GM19463 (cell line): ENCODE results near the gene ANKH.
"Not testable (repeated sequence)": the region's sequence is repeated elsewhere in the genome, so short reads cannot be mapped to it uniquely, and the experiment has no call there.

Experiments
- ATAC-seq: cut with Tn5 transposase; IDR thresholded peaks from one replicate; pipeline ENCODE4 v1.9.1; 2021; ENCODE audit warnings: mild to moderate bottlenecking, moderate library complexity; ENCODE audit not compliant: unreplicated experiment

The ANKH gene

DNA sequence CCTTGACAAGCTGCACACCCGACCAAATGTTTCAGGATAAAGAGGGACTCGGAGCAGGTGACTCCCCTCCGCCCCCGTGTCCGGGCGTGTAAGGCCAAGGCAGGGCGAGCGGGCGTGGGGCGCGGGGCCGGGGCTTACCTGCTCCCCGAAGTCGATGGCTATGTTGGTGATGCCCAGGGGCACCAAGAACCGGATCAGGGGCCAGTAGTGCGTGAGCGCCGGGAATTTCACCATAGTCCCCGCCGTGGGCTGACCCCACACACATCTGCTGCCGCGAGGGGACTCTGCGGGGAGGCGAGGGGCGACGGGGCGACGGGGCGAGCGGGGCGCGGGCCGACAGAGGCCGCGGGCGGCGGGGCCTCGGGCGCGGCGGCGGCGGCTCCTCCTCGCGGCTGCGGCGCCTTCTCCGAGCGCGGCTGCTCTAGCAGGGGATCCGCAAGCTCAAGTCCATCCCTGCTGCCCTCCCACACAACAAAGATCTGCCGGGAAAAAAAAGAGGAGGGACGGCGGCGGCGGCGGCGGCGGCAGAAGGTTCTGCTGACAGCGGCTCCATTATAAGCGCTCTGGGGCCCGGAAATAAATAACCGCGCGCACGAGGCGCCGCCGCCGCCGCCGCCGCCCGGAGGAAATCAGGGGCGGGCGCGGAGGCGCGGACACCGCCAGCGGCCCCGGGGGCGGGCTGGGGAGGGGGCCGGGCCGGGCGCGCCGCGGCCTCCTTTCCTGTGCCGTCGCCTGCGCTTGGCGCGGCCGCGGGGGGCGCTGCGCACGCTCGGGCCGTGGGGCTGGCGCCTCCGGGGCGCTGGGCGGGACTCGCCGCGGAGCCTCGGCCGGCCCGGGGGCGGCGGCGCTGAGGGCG is at the start of gene ANKH:
TSS of gene ANKH (minus strand) at position 565 of the 856 bp plus-strand sequence. CDS start at position 234, 331 bp downstream.
- ATAC-seq: peak; percentile 90

DNA sequence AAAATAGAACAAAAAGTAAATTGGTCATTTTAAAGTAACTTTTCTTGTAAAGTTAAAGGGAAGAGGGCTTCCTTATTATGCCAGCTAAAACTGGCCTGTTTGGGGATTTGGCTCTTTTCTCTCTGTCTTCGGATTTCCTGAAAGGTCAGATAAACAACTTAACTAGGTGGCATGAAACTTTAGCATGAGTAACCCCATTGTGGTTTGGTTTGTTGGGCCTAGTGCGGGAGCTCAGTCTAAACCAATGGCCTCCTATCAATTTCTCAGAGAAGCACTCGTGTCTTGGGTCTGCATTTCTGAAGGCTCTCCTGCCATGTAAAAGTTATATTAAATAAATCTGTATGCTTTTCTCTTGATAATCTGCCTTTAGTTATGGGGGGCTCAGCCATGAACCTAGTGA is 48.5 kb upstream of the ANKH start:
- ATAC-seq: no peak

DNA sequence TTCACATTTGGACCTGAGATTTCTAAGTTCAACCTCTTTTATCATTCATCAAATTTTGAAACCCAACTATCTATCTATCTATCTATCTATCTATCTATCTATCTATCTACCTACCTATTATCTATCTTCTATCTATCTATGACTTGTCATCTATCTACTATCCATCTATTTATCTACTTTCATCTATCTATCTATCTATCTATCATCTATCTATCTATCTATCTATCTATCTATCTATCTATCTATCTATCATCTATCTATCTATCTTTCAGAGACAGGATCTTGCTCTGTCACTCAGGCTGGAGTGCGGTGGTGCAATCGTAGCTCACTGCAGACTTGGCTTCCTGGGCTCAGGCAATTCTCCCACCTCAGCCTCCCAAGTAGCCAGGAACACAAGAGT is 47.5 kb upstream of the ANKH start:
- not testable (repeated sequence) for ATAC-seq

DNA sequence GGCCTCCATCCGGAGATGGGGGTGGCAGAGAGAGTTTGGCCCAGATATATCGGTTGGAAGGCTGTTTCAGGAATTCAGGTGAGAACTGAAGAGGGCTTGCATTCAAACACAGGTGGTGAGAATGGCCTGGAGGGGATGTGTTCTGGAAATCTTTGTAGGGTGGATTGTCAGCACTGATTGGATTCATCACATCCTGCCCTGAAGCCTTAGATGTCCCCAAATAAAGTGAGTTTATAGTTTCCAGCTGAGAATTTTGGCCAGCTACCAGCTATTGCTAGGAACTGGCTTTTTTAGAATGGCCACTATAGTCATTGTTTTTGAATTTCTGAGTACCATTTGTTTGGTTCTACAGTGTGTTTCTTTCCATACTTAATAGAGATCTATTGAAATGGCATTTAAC is 46.1 kb upstream of the ANKH start:
- ATAC-seq: no peak

- ATAC-seq: no peak
Measured at GRCh38 chr5:14915291-14915952, 43.8 kb upstream of the ANKH start.

DNA sequence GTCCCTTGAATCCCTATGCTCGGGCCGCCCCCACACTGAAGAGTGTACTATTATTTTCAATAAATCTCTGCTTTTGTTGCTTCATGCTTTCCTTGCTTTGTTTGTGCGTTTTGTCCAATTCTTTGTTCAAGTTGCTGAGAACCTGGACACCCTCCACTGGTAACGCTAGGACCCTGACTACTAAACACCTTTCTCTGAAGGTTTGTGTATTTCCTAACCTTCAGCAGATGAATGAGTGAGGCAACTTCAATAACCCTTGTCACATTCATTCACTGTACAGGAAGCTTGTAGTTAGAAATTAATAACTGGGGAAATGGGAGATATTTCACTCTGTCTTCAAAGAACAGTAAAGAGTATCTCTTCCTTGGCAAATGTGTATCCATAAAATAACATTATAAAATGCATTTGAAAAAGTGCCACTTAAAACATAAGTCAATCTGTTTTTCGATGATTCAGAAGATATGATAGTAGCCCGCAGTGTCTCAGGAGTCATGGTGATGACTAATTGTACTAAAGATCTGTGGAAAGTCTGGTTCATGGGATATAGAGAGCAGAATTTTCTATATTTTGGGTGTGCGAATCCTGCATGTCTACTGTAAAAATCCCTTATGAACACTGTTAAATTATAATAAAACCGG is 43.2 kb upstream of the ANKH start:
- no peak for ATAC-seq

GRCh38 chr5:14914193-14914592 is 42.6 kb upstream of the ANKH start:
- no peak for ATAC-seq

DNA sequence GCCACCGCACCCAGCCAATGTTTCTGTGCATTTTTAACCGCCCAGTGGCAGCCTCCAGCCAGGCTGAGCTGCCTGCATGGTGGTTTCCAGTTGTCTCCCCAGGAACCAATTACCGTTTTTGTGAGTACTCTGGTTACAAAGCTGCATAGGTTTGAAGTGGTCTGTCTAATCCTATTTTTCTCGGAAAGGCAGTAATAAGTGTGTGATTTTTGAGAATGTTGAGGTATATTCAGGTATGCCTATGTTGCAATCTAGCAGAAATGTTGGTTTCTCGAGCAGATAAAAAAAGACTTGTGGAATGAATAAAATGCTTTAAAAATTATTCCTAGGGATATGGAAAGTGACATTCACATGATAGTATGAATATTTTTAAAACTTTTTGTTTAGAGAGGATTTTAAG is 41.5 kb upstream of the ANKH start:
- no peak for ATAC-seq

- ATAC-seq: no peak
Measured at GRCh38 chr5:14912206-14912605, 40.6 kb upstream of the ANKH start.

DNA sequence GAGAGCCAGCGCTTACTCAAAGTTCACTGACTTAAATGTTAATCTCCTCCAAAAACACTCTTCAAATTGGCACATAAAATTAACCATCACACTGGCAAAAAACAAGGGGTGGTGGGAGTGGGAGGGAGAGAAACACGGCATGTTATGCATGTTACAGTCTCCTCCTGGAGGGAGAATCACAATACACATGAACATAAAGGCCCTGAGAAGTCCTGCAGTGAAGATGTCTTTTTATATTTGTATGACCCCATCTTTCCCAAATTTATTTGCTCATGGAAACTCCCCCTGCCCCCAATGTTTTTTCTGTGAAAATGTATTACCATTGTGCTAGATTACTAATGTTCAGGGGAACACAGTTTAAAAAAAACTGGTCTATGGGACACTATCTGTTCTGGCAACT is 37.8 kb upstream of the ANKH start:
- ATAC-seq: no peak

GRCh38 chr5:14908172-14908571 is 36.6 kb upstream of the ANKH start:
- ATAC-seq: no peak

GRCh38 chr5:14906628-14907027 is 35.0 kb upstream of the ANKH start:
- ATAC-seq: no peak

- no peak for ATAC-seq
Measured at GRCh38 chr5:14902826-14903560, 31.4 kb upstream of the ANKH start.

- ATAC-seq: no peak
Measured at GRCh38 chr5:14901462-14902051, 30.0 kb upstream of the ANKH start.

- no peak for ATAC-seq
Measured at GRCh38 chr5:14900693-14901461, 29.3 kb upstream of the ANKH start.

- ATAC-seq: no peak
Measured at GRCh38 chr5:14896131-14896530, 24.6 kb upstream of the ANKH start.

- no peak for ATAC-seq
Measured at GRCh38 chr5:14895301-14895700, 23.7 kb upstream of the ANKH start.

DNA sequence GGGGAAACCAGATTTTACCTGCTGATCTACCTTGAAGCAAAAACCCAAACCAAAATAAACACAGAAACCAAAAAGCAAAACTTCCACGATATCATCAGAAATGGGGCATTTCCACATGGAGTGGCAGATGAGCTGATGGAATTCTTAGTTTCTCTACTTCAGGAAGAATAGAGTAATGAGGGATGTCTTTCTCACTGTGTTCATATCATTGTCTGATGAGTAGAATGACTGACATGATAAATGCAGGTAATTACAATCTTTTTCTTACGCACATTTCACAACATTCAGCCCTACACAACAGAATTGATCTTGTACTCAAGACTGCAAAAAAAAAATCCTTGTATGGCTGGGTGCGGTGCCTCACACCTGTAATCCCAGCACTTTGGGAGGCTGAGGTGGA is 23.2 kb upstream of the ANKH start:
- no peak for ATAC-seq

DNA sequence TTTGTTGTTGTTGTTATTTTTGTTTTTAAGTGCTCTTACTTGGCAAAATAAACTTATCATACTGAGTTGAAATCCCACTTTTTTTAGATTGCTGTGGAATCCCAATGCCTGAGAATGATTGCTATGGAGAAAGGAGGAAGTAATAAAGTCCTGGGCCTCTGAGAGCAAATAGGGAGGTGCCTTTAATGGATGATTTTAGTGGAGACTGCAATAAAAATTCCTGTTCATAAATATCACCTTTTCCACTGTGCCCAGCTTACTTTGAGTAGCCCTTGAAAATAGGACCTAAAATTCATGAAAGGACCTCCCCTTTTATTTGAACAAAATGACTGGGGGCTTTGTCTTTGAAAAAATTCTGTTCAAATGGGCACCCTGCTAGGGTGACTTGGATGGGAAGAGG is 21.8 kb upstream of the ANKH start:
- no peak for ATAC-seq

- no peak for ATAC-seq
Measured at GRCh38 chr5:14890846-14891245, 19.3 kb upstream of the ANKH start.
